Mesothelial cell of epicardium (in vitro differentiated cells): ENCODE data around the gene RNF11. TPM values are rescaled to one million over a fixed set of nuclear protein-coding genes. Genes with fewer than 3 reads are reported as not detected.

Experiments
- DNase-seq, 2 experiments: peaks; one replicate each; pipeline ENCODE4 v3.0.0; 2021; ENCODE audit warnings: low spot score in 2 of 2; ENCODE audit not compliant: unreplicated experiment in 2 of 2
- H3K27ac Mint-ChIP-seq: 2 replicates; pipeline ENCODE4 v1.8.0; 2021; ENCODE audit warnings: mixed read lengths
- H3K27me3 Mint-ChIP-seq: 2 replicates; pipeline ENCODE4 v1.8.0; 2021; ENCODE audit warnings: low read depth, mixed read lengths
- H3K36me3 Mint-ChIP-seq: 2 replicates; pipeline ENCODE4 v1.8.0; 2021; ENCODE audit warnings: mixed read lengths
- H3K4me1 Mint-ChIP-seq: 2 replicates; pipeline ENCODE4 v1.8.0; 2021; ENCODE audit warnings: mixed read lengths
- H3K4me3 Mint-ChIP-seq: 2 replicates; pipeline ENCODE4 v1.8.0; 2021; ENCODE audit warnings: mild to moderate bottlenecking, moderate library complexity, mixed read lengths
- H3K9me3 Mint-ChIP-seq: 2 replicates; pipeline ENCODE4 v1.8.0; 2021; ENCODE audit warnings: mixed read lengths
- total RNA-seq: library from RNA; stranded (reverse); gene quantifications from 3 replicates; pipeline ENCODE4 v1.2.1, GENCODE V29; 2021
- TF ChIP-seq, protein P1 (sequence below): fragments of 200-600 bp; sonication (generic); IDR thresholded peaks from one replicate; pipeline ENCODE4 v1.5.0; 2021; ENCODE audit warnings: antibody characterized with exemption; ENCODE audit not compliant: unreplicated experiment

The RNF11 gene
- total RNA-seq, 1 donor from 2014 or later: 76.7 TPM

DNA sequence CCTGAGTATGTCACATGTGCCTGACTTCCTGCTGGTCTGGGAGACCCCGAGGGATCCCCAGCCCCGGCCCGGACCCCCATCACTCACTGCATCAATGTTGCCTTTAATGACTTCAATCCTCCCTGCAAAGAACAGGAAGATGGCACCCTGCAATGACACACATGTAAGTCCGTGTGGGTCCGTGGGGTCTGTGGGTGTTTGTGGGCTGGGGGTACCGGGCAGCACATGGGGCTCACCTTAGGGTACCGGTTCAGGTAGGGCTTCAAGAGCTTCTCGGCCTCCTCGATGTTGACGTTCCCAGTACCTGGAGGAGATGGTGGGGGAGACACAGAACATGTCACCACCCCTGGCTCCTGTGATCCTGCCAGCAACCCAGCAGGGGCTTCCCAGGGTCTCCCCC lies 66.2 kb downstream of the RNF11 start:
- Mint-ChIP-seq H3K4me1 (peaks cover 8% of the 10 kb centered on the region), H3K36me3 (no peaks in the 10 kb centered on the region), H3K9me3 (no peaks in the 10 kb centered on the region), H3K4me3 (no peak overlapping the region), H3K27me3 (no peaks in the 10 kb centered on the region), H3K27ac (no peak overlapping the region)
- DNase-seq: no peak
- TF ChIP-seq, protein P1, sequence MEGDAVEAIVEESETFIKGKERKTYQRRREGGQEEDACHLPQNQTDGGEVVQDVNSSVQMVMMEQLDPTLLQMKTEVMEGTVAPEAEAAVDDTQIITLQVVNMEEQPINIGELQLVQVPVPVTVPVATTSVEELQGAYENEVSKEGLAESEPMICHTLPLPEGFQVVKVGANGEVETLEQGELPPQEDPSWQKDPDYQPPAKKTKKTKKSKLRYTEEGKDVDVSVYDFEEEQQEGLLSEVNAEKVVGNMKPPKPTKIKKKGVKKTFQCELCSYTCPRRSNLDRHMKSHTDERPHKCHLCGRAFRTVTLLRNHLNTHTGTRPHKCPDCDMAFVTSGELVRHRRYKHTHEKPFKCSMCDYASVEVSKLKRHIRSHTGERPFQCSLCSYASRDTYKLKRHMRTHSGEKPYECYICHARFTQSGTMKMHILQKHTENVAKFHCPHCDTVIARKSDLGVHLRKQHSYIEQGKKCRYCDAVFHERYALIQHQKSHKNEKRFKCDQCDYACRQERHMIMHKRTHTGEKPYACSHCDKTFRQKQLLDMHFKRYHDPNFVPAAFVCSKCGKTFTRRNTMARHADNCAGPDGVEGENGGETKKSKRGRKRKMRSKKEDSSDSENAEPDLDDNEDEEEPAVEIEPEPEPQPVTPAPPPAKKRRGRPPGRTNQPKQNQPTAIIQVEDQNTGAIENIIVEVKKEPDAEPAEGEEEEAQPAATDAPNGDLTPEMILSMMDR: no peak

DNA sequence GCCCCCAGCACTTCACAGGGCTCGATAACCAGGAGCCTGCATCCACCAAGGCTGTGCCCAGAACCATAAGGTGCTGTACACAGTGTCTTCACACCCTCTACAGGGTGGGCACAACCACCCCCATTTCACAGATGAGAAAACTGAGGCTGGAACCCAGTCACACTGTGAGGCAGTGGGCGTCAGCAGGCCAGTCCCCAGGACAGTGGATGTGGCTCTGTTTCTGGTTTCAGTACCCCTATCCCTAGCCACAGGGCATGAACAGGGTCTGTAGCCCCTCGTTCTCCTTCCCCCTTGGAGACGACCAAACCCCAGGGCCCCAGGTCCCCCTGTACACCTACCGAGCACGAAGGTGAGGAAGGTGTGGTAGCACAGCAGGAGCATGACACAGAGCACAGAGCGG lies 66.7 kb downstream of the RNF11 start:
- no peak overlapping the region for H3K4me3 Mint-ChIP-seq
- no peaks in the 10 kb centered on the region for H3K27me3 Mint-ChIP-seq
- no peak for DNase-seq
- H3K9me3 Mint-ChIP-seq: no peaks in the 10 kb centered on the region
- H3K4me1 Mint-ChIP-seq: peaks cover 4% of the 10 kb centered on the region
- no peak overlapping the region for H3K27ac Mint-ChIP-seq
- no peaks in the 10 kb centered on the region for H3K36me3 Mint-ChIP-seq
- TF ChIP-seq, protein P1: no peak

DNA sequence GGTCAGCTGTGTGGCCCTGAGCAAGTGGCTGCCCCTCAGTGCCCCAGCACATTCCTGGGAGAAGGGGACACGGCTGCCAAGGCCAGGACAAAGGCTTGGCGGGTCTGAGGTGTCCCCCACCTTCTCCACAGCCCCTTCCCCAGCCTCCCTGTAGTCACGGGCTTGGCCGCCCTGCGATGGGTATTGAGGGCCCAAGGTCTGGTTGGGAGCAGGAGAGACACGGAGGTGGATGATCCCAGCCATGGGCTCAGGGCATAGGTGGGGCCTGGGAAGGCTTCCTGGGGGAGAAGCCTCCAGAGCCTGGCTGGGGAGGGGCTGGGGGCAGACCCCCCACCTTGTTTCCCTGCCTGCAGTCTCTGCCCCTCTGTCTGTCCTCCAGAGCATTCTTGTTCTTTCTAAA lies 67.2 kb downstream of the RNF11 start:
- H3K27ac Mint-ChIP-seq: no peak overlapping the region
- TF ChIP-seq, protein P1: no peak

DNA sequence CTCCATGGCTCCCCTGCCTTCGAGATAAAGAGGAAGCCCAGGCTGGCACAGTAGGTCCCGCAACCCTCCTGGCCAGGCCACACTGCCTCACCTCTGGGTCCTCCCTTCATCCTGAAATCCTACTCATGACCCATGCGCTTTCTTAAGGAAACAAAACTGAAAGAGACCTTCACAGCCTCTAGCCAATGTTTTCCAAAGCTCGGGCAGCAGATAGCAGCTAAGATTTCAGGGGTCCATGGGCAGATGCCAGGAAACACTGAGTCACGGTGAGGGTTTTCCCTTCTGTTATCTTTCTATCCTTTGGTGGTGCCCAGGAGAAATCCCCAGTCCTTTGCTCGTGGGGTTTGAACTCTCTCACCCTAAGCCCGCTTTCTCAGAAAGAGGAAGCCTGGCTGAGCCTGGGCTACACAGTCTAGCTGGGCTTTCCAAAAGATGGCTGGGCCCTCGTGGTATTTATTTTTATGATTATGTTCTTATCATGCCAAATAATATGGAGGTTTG lies 67.7 kb downstream of the RNF11 start:
- Mint-ChIP-seq H3K27ac (no peak overlapping the region), H3K27me3 (no peaks in the 10 kb centered on the region), H3K9me3 (no peaks in the 10 kb centered on the region), H3K4me1 (peaks cover 2% of the 10 kb centered on the region), H3K4me3 (no peak overlapping the region), H3K36me3 (no peaks in the 10 kb centered on the region)
- no peak for DNase-seq
- TF ChIP-seq, protein P1: no peak

More for the DNA sequence above, 67.2 kb downstream of the RNF11 start:
- Mint-ChIP-seq H3K4me3 (no peak overlapping the region), H3K36me3 (no peaks in the 10 kb centered on the region), H3K4me1 (peaks cover 2% of the 10 kb centered on the region), H3K9me3 (no peaks in the 10 kb centered on the region), H3K27me3 (no peaks in the 10 kb centered on the region)
- no peak for DNase-seq

DNA sequence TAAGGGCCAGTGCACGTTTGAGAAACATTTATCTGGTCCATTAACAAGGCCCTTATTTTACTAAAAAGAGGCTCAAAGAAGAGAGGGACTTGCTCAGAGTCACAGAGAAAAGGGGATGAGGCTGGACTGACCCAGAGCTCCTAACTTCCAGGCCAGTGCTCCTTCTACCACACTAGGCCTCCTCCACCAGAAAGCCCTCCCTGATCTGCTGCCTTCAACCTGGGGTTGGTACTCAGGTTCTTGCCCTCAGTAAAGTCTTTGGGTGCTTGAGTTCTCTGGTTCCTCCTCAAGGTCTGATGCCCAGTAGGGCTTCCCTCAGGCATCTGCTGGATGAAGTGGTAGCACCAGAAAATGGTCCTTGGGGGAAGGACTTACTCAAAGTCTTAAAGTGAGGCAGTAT lies 68.3 kb downstream of the RNF11 start:
- Mint-ChIP-seq H3K4me1 (peaks cover 2% of the 10 kb centered on the region), H3K4me3 (no peak overlapping the region), H3K27ac (no peak overlapping the region), H3K9me3 (no peaks in the 10 kb centered on the region), H3K36me3 (no peaks in the 10 kb centered on the region), H3K27me3 (no peaks in the 10 kb centered on the region)
- no peak for DNase-seq
- TF ChIP-seq, protein P1: no peak

DNA sequence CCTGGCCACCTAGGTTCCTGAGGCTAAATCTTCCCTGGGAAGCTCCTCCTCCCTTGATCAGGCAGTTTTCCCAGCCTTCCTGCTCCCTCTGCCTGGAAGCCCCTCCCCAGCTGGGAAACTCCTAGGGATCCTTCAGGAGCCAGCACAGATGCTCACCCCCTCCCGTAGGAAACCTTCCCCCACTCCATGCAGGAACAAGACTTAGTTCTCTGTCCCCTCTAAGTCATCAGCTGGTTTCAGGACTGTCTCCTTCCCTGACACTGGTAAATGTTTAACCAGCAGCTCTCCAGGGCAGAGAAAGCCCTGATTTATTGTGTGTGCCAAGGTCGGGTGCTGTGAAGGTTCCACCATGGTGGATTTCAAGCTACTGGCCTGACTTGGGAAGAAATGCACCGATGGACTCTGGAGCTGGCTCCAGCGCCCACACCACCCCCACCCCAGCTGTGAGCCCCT lies 69.3 kb downstream of the RNF11 start:
- TF ChIP-seq, protein P1: no peak
- no peak overlapping the region for H3K4me3 Mint-ChIP-seq
- no peaks in the 10 kb centered on the region for H3K27me3 Mint-ChIP-seq
- DNase-seq: no peak
- H3K27ac Mint-ChIP-seq: no peak overlapping the region
- H3K36me3 Mint-ChIP-seq: no peaks in the 10 kb centered on the region
- H3K9me3 Mint-ChIP-seq: no peaks in the 10 kb centered on the region
- peaks cover 2% of the 10 kb centered on the region for H3K4me1 Mint-ChIP-seq
